Mesendoderm (in vitro differentiated cells): ENCODE measurements around the gene MAN1A1.

ENCODE experiments used
- DNase-seq: peaks from one replicate; pipeline ENCODE4 v3.0.0; 2013
- H2AK5ac ChIP-seq: 2 replicates; pipeline ENCODE4 v1.6.1; 2013; ENCODE audit warnings: low read length, inconsistent platforms
- H2BK120ac ChIP-seq: 2 replicates; pipeline ENCODE4 v1.6.1; 2013; ENCODE audit warnings: low read depth, mild to moderate bottlenecking, low read length, moderate library complexity, mixed read lengths
- H2BK15ac ChIP-seq: replicated peaks from 2 replicates; pipeline ENCODE4 v1.6.1; 2013; ENCODE audit warnings: low read depth, mild to moderate bottlenecking, moderate library complexity
- H2BK5ac ChIP-seq: 2 replicates; pipeline ENCODE4 v1.6.1; 2013; ENCODE audit warnings: low read length, inconsistent platforms
- H3K18ac ChIP-seq: 2 replicates; pipeline ENCODE4 v1.6.1; 2013; ENCODE audit warnings: mild to moderate bottlenecking, low read length, mixed read lengths
- H3K23ac ChIP-seq: one replicate; pipeline ENCODE4 v1.6.1; 2013; ENCODE audit warnings: low read length
- H3K27ac ChIP-seq: 2 replicates; pipeline ENCODE4 v1.5.1; 2013; ENCODE audit warnings: low read depth, mild to moderate bottlenecking, inconsistent platforms, low read length, moderate library complexity
- H3K27me3 ChIP-seq: 2 replicates; pipeline ENCODE4 v1.6.1; 2013; ENCODE audit warnings: low read length, control low read depth, mild to moderate bottlenecking, inconsistent platforms; ENCODE audit not compliant: insufficient read depth, poor library complexity
- H3K36me3 ChIP-seq: 2 replicates; pipeline ENCODE4 v1.6.1; 2013; ENCODE audit warnings: low read length, inconsistent platforms; ENCODE audit not compliant: control insufficient read depth, insufficient read depth
- H3K4ac ChIP-seq: one replicate; pipeline ENCODE4 v1.6.1; 2013; ENCODE audit warnings: low read depth, mild to moderate bottlenecking, low read length, moderate library complexity
- H3K4me1 ChIP-seq: 2 replicates; pipeline ENCODE4 v1.6.1; 2013; ENCODE audit warnings: low read depth, low read length, inconsistent platforms; ENCODE audit not compliant: control insufficient read depth
- H3K4me2 ChIP-seq: 2 replicates; pipeline ENCODE4 v1.6.1; 2013; ENCODE audit warnings: low read length
- H3K4me3 ChIP-seq: 2 replicates; pipeline ENCODE4 v1.5.1; 2013; ENCODE audit warnings: mild to moderate bottlenecking, low read length
- H3K56ac ChIP-seq: one replicate; pipeline ENCODE4 v1.6.1; 2013; ENCODE audit warnings: low read length
- H3K79me1 ChIP-seq: 2 replicates; pipeline ENCODE4 v1.6.1; 2013; ENCODE audit warnings: low read length, inconsistent platforms
- H3K79me2 ChIP-seq: 2 replicates; pipeline ENCODE4 v1.6.1; 2013; ENCODE audit warnings: mild to moderate bottlenecking, low read length; ENCODE audit not compliant: control insufficient read depth, insufficient read depth
- H3K9ac ChIP-seq: 2 replicates; pipeline ENCODE4 v1.6.1; 2013; ENCODE audit warnings: low read length, inconsistent platforms
- H4K5ac ChIP-seq: one replicate; pipeline ENCODE4 v1.6.1; 2013; ENCODE audit warnings: low read length
- H4K8ac ChIP-seq: one replicate; pipeline ENCODE4 v1.6.1; 2013; ENCODE audit warnings: low read depth, mild to moderate bottlenecking, control low read depth, low read length, moderate library complexity
- whole genome bisulfite sequencing: extraction: QIAGEN DNeasy Blood & Tissue Kit; methylation state at CpG from one replicate; pipeline ENCODE4 v1.1.7; 2013; ENCODE audit warnings: low lambda C conversion rate, missing lambda C conversion rate; ENCODE audit not compliant: insufficient coverage; ENCODE audit errors: extremely low coverage; 5-methylcytosine and 5-hydroxymethylcytosine counted together

Gene MAN1A1

DNA sequence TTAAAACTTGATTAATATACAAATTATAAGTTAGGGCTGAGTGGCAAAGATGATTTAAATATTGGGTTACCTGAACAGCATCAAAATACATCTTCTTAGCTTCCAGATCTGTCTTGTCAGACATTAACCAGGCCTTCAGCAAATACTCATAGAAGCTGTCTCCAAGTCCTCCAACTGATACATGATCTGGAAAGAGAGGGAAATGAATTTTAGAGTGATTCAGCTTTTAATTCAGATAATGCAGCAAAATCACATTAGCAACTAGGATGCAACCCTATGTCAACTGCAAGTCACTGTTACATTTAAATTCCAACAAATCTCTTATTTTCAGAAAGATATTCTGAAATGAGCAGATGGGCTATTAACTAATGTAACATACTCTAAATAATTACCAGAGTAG lies 155.9 kb downstream of the MAN1A1 start:
- Histone ChIP-seq H3K18ac (no peak overlapping the region), H3K23ac (no peak overlapping the region), H3K56ac (no peak overlapping the region), H3K27ac (no peak overlapping the region), H2AK5ac (no peak overlapping the region), H3K4me2 (no peak overlapping the region), H3K9ac (no peak overlapping the region), H3K79me2 (no peaks in the 10 kb centered on the region), H4K5ac (no peak overlapping the region), H3K4me1 (no peaks in the 10 kb centered on the region), H3K36me3 (peaks cover 1% of the 10 kb centered on the region), H3K4me3 (no peak overlapping the region), H2BK15ac (no peak overlapping the region), H3K27me3 (no peaks in the 10 kb centered on the region), H2BK120ac (no peak overlapping the region), H4K8ac (no peak overlapping the region), H2BK5ac (no peak overlapping the region), H3K4ac (no peak overlapping the region), H3K79me1 (no peaks in the 10 kb centered on the region)
- no peak for DNase-seq

DNA sequence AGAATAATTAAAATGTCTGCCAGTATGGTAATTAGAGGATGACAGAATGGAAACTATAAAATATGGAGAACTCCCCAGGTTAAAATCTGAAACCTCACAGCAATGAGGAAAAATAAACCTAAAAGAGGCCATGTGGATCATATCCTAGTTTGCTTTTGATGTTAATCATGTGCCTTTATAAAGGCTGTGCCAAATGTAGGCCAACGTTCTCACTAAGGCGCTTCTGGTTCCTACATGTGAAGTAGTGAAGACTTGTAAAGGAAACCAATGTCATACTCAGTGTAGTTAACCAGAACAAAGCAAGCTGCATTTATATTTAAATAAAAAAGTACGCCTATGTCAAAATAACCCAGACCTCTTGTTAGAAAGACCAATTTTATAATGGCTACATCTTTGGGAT lies 157.4 kb downstream of the MAN1A1 start:
- no peak overlapping the region for H2BK5ac ChIP-seq
- H2BK15ac ChIP-seq, result no peak overlapping the region
- H3K4ac ChIP-seq, result no peak overlapping the region
- no peak overlapping the region for H4K5ac ChIP-seq
- no peak overlapping the region for H3K27ac ChIP-seq
- no peaks in the 10 kb centered on the region for H3K79me2 ChIP-seq
- no peak overlapping the region for H3K18ac ChIP-seq
- H3K56ac ChIP-seq, result no peak overlapping the region
- no peak overlapping the region for H3K4me2 ChIP-seq
- no peak overlapping the region for H2AK5ac ChIP-seq
- no peaks in the 10 kb centered on the region for H3K27me3 ChIP-seq
- peaks cover 1% of the 10 kb centered on the region for H3K36me3 ChIP-seq
- no peak overlapping the region for H2BK120ac ChIP-seq
- no CpG with 5 or more reads among the region's 3 CpGs for WGBS
- H3K4me3 ChIP-seq, result no peak overlapping the region
- no peak overlapping the region for H3K9ac ChIP-seq
- no peaks in the 10 kb centered on the region for H3K4me1 ChIP-seq
- no peaks in the 10 kb centered on the region for H3K79me1 ChIP-seq
- H3K23ac ChIP-seq, result no peak overlapping the region
- H4K8ac ChIP-seq, result no peak overlapping the region
- DNase-seq, result no peak

GRCh38 chr6:119190176-119190575 lies 159.4 kb downstream of the MAN1A1 start:
- Histone ChIP-seq H3K79me2 (no peaks in the 10 kb centered on the region), H3K4me1 (peaks cover 3% of the 10 kb centered on the region), H4K5ac (no peak overlapping the region), H3K56ac (no peak overlapping the region), H3K18ac (no peak overlapping the region), H3K23ac (no peak overlapping the region), H3K27ac (no peak overlapping the region), H2AK5ac (no peak overlapping the region), H3K4ac (no peak overlapping the region), H3K27me3 (no peaks in the 10 kb centered on the region), H2BK120ac (no peak overlapping the region), H2BK5ac (no peak overlapping the region), H3K36me3 (no peaks in the 10 kb centered on the region), H3K9ac (no peak overlapping the region), H3K79me1 (no peaks in the 10 kb centered on the region), H3K4me2 (no peak overlapping the region), H2BK15ac (no peak overlapping the region), H3K4me3 (no peak overlapping the region), H4K8ac (no peak overlapping the region)
- WGBS, result no CpG with 5 or more reads among the region's 1 CpG
- DNase-seq, result no peak

DNA sequence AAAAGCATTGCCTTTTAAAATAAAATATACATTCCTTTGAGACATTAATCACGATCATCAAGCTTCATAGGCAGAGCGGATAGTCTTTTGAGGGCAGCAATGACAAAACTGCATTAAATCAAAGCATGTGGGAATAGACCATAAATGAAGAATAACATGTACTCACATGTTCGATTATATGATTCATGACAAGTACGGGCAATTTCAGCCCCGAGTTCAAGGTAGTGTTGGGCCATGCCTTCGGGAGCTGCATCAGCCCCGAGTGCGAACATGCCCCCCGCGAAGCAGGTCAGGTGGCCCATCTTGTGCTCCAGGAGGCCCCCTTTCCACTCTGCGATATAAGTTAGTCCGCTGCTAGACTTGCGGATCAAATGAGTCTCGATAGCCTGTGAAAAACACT lies 160.1 kb downstream of the MAN1A1 start:
- Histone ChIP-seq H3K36me3 (no peaks in the 10 kb centered on the region), H3K27me3 (no peaks in the 10 kb centered on the region)

GRCh38 chr6:119187596-119187995 lies 162.0 kb downstream of the MAN1A1 start:
- Histone ChIP-seq H3K79me1 (no peaks in the 10 kb centered on the region), H3K4me2 (no peak overlapping the region), H3K79me2 (no peaks in the 10 kb centered on the region), H2BK120ac (no peak overlapping the region), H3K4me3 (no peak overlapping the region), H3K9ac (no peak overlapping the region), H2AK5ac (no peak overlapping the region), H3K4me1 (peaks cover 3% of the 10 kb centered on the region), H3K56ac (no peak overlapping the region), H2BK5ac (no peak overlapping the region), H3K27ac (no peak overlapping the region), H3K36me3 (no peaks in the 10 kb centered on the region), H4K5ac (no peak overlapping the region), H3K4ac (no peak overlapping the region), H2BK15ac (no peak overlapping the region), H3K18ac (peak overlapping the region; percentile 51), H3K23ac (no peak overlapping the region), H4K8ac (no peak overlapping the region), H3K27me3 (no peaks in the 10 kb centered on the region)
- no CpG with 5 or more reads among the region's 1 CpG for WGBS
- peak; percentile 77 for DNase-seq

More for the DNA sequence above, 160.1 kb downstream of the MAN1A1 start:
- Histone ChIP-seq H3K23ac (no peak overlapping the region), H3K4me2 (no peak overlapping the region), H3K4ac (peak overlapping the region; percentile 62), H4K5ac (no peak overlapping the region), H3K4me1 (peaks cover 3% of the 10 kb centered on the region), H3K4me3 (no peak overlapping the region), H3K9ac (no peak overlapping the region), H3K56ac (no peak overlapping the region), H2AK5ac (no peak overlapping the region), H3K18ac (no peak overlapping the region), H3K79me1 (no peaks in the 10 kb centered on the region), H3K27ac (no peak overlapping the region), H2BK120ac (no peak overlapping the region), H2BK5ac (no peak overlapping the region), H2BK15ac (no peak overlapping the region), H4K8ac (no peak overlapping the region), H3K79me2 (no peaks in the 10 kb centered on the region)
- no peak for DNase-seq
- no CpG with 5 or more reads among the region's 14 CpGs for WGBS

- H2BK120ac ChIP-seq, result no peak overlapping the region
- no CpG with 5 or more reads among the region's 5 CpGs for WGBS
- no peaks in the 10 kb centered on the region for H3K27me3 ChIP-seq
- H3K27ac ChIP-seq, result no peak overlapping the region
- peak overlapping the region; percentile 44 for H3K56ac ChIP-seq
- no peak overlapping the region for H3K4me2 ChIP-seq
- no peak overlapping the region for H4K5ac ChIP-seq
- H2BK15ac ChIP-seq, result no peak overlapping the region
- peak overlapping the region; percentile 1 for H2BK5ac ChIP-seq
- no peak overlapping the region for H3K9ac ChIP-seq
- peaks cover 3% of the 10 kb centered on the region for H3K4me1 ChIP-seq
- no peaks in the 10 kb centered on the region for H3K79me1 ChIP-seq
- H3K18ac ChIP-seq, result peak overlapping the region; percentile 68
- no peak overlapping the region for H4K8ac ChIP-seq
- no peak overlapping the region for H3K23ac ChIP-seq
- no peaks in the 10 kb centered on the region for H3K36me3 ChIP-seq
- DNase-seq, result peak; percentile 15
- H3K4me3 ChIP-seq, result no peak overlapping the region
- H3K4ac ChIP-seq, result no peak overlapping the region
- H2AK5ac ChIP-seq, result no peak overlapping the region
- H3K79me2 ChIP-seq, result no peaks in the 10 kb centered on the region
These were observed 163.1 kb downstream of the MAN1A1 start for GRCh38 chr6:119186490-119186889.
